Liver (tissue), 9 donors: ENCODE data around the gene UGT1A10. TPM values are rescaled to one million over a fixed set of nuclear protein-coding genes. Genes with fewer than 3 reads are reported as not detected.

Experiments used
- DNase-seq: peaks from one replicate; pipeline ENCODE4 v3.0.0-alpha.2; 2017; ENCODE audit warnings: low spot score
- H3K27ac ChIP-seq, 2 donors: one replicate each; pipeline ENCODE4 v1.7.0; 2013; ENCODE audit warnings: inconsistent platforms in 2 of 2, low read length in 2 of 2, control low read depth in 1 of 2, low read depth in 1 of 2, mild to moderate bottlenecking in 1 of 2
- H3K27me3 ChIP-seq, 4 donors: one replicate each; pipeline versions ENCODE4 v1.6.1 to v1.7.0; 2013; ENCODE audit warnings: low read length in 3 of 4, inconsistent platforms in 1 of 4, mild to moderate bottlenecking in 1 of 4, moderate library complexity in 1 of 4; ENCODE audit not compliant: control insufficient read depth in 4 of 4, insufficient read depth in 4 of 4
- H3K36me3 ChIP-seq, 4 donors: one replicate each; pipeline versions ENCODE4 v1.6.1 to v1.7.0; 2013; ENCODE audit warnings: low read length in 3 of 4, mild to moderate bottlenecking in 3 of 4, low read depth in 1 of 4, moderate library complexity in 1 of 4; ENCODE audit not compliant: control insufficient read depth in 4 of 4, insufficient read depth in 3 of 4
- H3K4me1 ChIP-seq, 4 donors: one replicate each; pipeline versions ENCODE4 v1.6.1 to v1.7.0; 2013; ENCODE audit warnings: low read length in 3 of 4, mild to moderate bottlenecking in 3 of 4, moderate library complexity in 1 of 4; ENCODE audit not compliant: control insufficient read depth in 4 of 4, insufficient read depth in 4 of 4
- H3K4me3 ChIP-seq, 3 donors: one replicate each; pipeline versions ENCODE4 v1.6.1 to v1.7.0; 2013; ENCODE audit warnings: low read length in 3 of 3, control low read depth in 1 of 3, low read depth in 1 of 3, mild to moderate bottlenecking in 1 of 3
- H3K9ac ChIP-seq, 2 donors: one replicate each; pipeline ENCODE4 v1.7.0; 2013; ENCODE audit warnings: low read length in 2 of 2, mild to moderate bottlenecking in 2 of 2, moderate library complexity in 2 of 2, control low read depth in 1 of 2, low read depth in 1 of 2
- H3K9me3 ChIP-seq, 4 donors: one replicate each; pipeline versions ENCODE4 v1.6.1 to v1.7.0; 2013; ENCODE audit warnings: low read length in 3 of 4; ENCODE audit not compliant: control insufficient read depth in 4 of 4
- EGR1 ChIP-seq, 2 donors: IDR thresholded peaks; 2 replicates each; pipeline ENCODE4 v1.6.1; 2016 to 2018; ENCODE audit warnings: antibody characterized with exemption in 2 of 2, low read depth in 2 of 2
- FOXA1 ChIP-seq: IDR thresholded peaks from 2 replicates; pipeline ENCODE4 v1.6.1; 2016; ENCODE audit warnings: antibody characterized with exemption
- FOXA2 ChIP-seq: IDR thresholded peaks from 2 replicates; pipeline ENCODE4 v1.6.1; 2016; ENCODE audit warnings: antibody characterized with exemption
- GABPA ChIP-seq, 2 donors: IDR thresholded peaks in 1 of 2; conservative IDR thresholded peaks in 1 of 2; 2 replicates each; pipeline ENCODE4 v1.6.1; 2016; ENCODE audit warnings: antibody characterized with exemption in 2 of 2, mild to moderate bottlenecking in 1 of 2, moderate library complexity in 1 of 2
- HNF4A ChIP-seq, 2 donors: conservative IDR thresholded peaks; 2 replicates each; pipeline ENCODE4 v1.6.1; 2016; ENCODE audit warnings: antibody characterized with exemption in 2 of 2, mild to moderate bottlenecking in 2 of 2
- HNF4G ChIP-seq: IDR thresholded peaks from 2 replicates; pipeline ENCODE4 v1.6.1; 2016; ENCODE audit warnings: antibody characterized with exemption
- JUND ChIP-seq, 2 donors: IDR thresholded peaks; 2 replicates each; pipeline ENCODE4 v1.6.1; 2016; ENCODE audit warnings: antibody characterized with exemption in 2 of 2
- NR2F2 ChIP-seq: IDR thresholded peaks from 2 replicates; pipeline ENCODE4 v1.6.1; 2016; ENCODE audit warnings: antibody characterized with exemption
- RAD21 ChIP-seq, 2 donors: IDR thresholded peaks; 2 replicates each; pipeline ENCODE4 v1.6.1; 2016; ENCODE audit warnings: antibody characterized with exemption in 2 of 2, mild to moderate bottlenecking in 2 of 2
- RXRA ChIP-seq, 2 donors: IDR thresholded peaks; 2 replicates each; pipeline ENCODE4 v1.6.1; 2017 to 2018; ENCODE audit warnings: antibody characterized with exemption in 2 of 2, mild to moderate bottlenecking in 1 of 2
- SP1 ChIP-seq: IDR thresholded peaks from 2 replicates; pipeline ENCODE4 v1.6.1; 2018; ENCODE audit warnings: antibody characterized with exemption, mild to moderate bottlenecking
- TAF1 ChIP-seq: conservative IDR thresholded peaks from 2 replicates; pipeline ENCODE4 v1.6.1; 2016; ENCODE audit warnings: antibody characterized with exemption, mild to moderate bottlenecking
- YY1 ChIP-seq: IDR thresholded peaks from 2 replicates; pipeline ENCODE4 v1.6.1; 2016; ENCODE audit warnings: antibody characterized with exemption, mild to moderate bottlenecking
- WGBS: extraction: QIAGEN DNeasy Blood & Tissue Kit; methylation state at CpG from one replicate; pipeline ENCODE4 v1.1.7; 2013; 5-methylcytosine and 5-hydroxymethylcytosine counted together
- polyA plus RNA-seq, 2 donors: library from polyadenylated mRNA; stranded (reverse) in 1 of 2; unstranded in 1 of 2; fragments of 200-250 nt in 1 of 2; fragments of >200 nt in 1 of 2; fragmentation: Nextera tagmentation in 1 of 2; extraction: Ambion mirVana in 1 of 2; gene quantifications; one replicate each; pipeline versions ENCODE4 v1.2.1 to v1.2.3, GENCODE V29; 2013 to 2015
- total RNA-seq, 2 donors: library from RNA; depleted of rRNA; stranded (reverse); fragments of >200 nt; gene quantifications; one replicate each; pipeline ENCODE4 v1.2.3, GENCODE V29; 2014
- TF ChIP-seq, protein P1 (sequence below): IDR thresholded peaks from 2 replicates; pipeline ENCODE4 v1.6.1; 2016; ENCODE audit warnings: antibody characterized with exemption
- TF ChIP-seq, protein P2 (sequence below): IDR thresholded peaks from 2 replicates; pipeline ENCODE4 v1.6.1; 2016; ENCODE audit warnings: antibody characterized with exemption
- TF ChIP-seq, protein P3 (sequence below): IDR thresholded peaks from 2 replicates; pipeline ENCODE4 v1.6.1; 2016; ENCODE audit warnings: antibody characterized with exemption
- TF ChIP-seq, protein P4 (sequence below): IDR thresholded peaks from 2 replicates; pipeline ENCODE4 v1.6.1; 2016; ENCODE audit warnings: antibody characterized with exemption, mild to moderate bottlenecking
- TF ChIP-seq, protein P5 (sequence below): fragments of 150-350 bp; IDR thresholded peaks from 2 replicates; pipeline ENCODE4 v1.5.1; 2017; ENCODE audit warnings: improper control_type of control experiment, low read depth, low read length; ENCODE audit not compliant: missing input control
- donor health status: healthy.
- donor health status: healthy.
- donor health status: healthy.
- donor health status: healthy.
- donor health status: healthy.

The UGT1A10 gene
- total and polyA plus RNA-seq, 4 donors = 0.08 TPM; not detected in 2

DNA sequence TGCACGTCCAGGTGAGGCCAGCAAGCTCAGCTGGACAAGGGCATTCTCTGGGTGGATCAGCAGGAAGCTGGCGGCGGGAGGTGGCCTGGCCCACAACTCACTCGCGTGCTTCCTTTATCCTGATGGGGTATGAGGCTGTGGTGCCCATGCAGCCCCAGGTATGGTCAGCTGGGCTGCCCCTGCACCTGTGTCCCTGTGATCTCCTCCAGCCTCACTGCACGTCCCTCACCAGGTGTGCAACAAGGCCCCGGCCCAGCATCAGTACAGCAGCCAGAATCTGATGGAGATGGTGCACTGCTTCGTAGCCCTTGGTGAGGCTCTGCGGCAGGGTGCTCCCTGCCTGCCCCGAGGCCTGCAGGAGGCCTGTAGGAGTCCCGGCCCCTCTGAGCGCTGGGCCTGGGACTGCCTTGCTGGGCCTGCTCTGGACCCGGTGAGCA is 159.5 kb downstream of the UGT1A10 start:
- WGBS = 95% methylated on average over 13 of the region's 13 CpGs
- H3K4me3 ChIP-seq = no peak overlapping the region
- DNase-seq = no peak
- TF ChIP-seq, protein P1, sequence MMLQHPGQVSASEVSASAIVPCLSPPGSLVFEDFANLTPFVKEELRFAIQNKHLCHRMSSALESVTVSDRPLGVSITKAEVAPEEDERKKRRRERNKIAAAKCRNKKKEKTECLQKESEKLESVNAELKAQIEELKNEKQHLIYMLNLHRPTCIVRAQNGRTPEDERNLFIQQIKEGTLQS = no peak
- TF ChIP-seq, protein P2, sequence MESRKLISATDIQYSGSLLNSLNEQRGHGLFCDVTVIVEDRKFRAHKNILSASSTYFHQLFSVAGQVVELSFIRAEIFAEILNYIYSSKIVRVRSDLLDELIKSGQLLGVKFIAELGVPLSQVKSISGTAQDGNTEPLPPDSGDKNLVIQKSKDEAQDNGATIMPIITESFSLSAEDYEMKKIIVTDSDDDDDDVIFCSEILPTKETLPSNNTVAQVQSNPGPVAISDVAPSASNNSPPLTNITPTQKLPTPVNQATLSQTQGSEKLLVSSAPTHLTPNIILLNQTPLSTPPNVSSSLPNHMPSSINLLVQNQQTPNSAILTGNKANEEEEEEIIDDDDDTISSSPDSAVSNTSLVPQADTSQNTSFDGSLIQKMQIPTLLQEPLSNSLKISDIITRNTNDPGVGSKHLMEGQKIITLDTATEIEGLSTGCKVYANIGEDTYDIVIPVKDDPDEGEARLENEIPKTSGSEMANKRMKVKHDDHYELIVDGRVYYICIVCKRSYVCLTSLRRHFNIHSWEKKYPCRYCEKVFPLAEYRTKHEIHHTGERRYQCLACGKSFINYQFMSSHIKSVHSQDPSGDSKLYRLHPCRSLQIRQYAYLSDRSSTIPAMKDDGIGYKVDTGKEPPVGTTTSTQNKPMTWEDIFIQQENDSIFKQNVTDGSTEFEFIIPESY = no peak
- TF ChIP-seq RAD21 (IDR thresholded peaks at IDR 0.05) (no peak), GABPA (IDR thresholded peaks at IDR 0.05 in 1 of 2, conservative IDR thresholded peaks at IDR 0.05 in 1 of 2) (no peak), HNF4A (conservative IDR thresholded peaks at IDR 0.05) (no peak), NR2F2 (no peak), YY1 (no peak), RXRA (IDR thresholded peaks at IDR 0.05) (no peak), JUND (IDR thresholded peaks at IDR 0.05) (no peak), SP1 (no peak)
- TF ChIP-seq, protein P3, sequence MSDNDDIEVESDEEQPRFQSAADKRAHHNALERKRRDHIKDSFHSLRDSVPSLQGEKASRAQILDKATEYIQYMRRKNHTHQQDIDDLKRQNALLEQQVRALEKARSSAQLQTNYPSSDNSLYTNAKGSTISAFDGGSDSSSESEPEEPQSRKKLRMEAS = no peak
- no peaks in the 10 kb centered on the region for H3K4me1 ChIP-seq
- no peaks in the 10 kb centered on the region for H3K9me3 ChIP-seq
- no peaks in the 10 kb centered on the region for H3K27me3 ChIP-seq
- no peaks in the 10 kb centered on the region for H3K36me3 ChIP-seq
- no peak overlapping the region for H3K27ac ChIP-seq
- no peak overlapping the region for H3K9ac ChIP-seq

DNA sequence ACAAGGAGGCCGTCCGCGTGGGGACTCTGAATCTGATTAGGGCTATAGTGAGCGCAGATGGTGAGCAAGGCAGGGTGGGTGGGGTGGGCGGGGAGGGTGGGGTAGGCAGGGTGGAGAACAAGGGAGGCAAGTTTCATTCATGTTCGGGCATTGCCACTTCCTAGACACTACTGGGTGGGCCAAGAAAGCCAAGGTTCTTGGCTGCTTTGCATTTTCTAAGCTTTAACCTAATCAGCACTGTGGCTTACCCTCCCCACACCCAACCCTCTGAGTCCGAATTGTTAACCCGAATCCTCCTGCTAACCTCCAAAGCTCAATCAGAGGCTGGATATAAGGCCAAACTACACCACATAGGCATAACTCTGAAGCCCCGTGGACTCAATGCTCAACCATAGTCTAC is 160.0 kb downstream of the UGT1A10 start:
- TF ChIP-seq, protein P2 = no peak
- TF ChIP-seq HNF4A (conservative IDR thresholded peaks at IDR 0.05) = no peak
- TF ChIP-seq, protein P1 = no peak
- no peak for TF ChIP-seq FOXA2
- TF ChIP-seq RXRA (IDR thresholded peaks at IDR 0.05) = no peak
- TF ChIP-seq, protein P4, sequence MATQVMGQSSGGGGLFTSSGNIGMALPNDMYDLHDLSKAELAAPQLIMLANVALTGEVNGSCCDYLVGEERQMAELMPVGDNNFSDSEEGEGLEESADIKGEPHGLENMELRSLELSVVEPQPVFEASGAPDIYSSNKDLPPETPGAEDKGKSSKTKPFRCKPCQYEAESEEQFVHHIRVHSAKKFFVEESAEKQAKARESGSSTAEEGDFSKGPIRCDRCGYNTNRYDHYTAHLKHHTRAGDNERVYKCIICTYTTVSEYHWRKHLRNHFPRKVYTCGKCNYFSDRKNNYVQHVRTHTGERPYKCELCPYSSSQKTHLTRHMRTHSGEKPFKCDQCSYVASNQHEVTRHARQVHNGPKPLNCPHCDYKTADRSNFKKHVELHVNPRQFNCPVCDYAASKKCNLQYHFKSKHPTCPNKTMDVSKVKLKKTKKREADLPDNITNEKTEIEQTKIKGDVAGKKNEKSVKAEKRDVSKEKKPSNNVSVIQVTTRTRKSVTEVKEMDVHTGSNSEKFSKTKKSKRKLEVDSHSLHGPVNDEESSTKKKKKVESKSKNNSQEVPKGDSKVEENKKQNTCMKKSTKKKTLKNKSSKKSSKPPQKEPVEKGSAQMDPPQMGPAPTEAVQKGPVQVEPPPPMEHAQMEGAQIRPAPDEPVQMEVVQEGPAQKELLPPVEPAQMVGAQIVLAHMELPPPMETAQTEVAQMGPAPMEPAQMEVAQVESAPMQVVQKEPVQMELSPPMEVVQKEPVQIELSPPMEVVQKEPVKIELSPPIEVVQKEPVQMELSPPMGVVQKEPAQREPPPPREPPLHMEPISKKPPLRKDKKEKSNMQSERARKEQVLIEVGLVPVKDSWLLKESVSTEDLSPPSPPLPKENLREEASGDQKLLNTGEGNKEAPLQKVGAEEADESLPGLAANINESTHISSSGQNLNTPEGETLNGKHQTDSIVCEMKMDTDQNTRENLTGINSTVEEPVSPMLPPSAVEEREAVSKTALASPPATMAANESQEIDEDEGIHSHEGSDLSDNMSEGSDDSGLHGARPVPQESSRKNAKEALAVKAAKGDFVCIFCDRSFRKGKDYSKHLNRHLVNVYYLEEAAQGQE = no peak
- TF ChIP-seq GABPA (IDR thresholded peaks at IDR 0.05 in 1 of 2, conservative IDR thresholded peaks at IDR 0.05 in 1 of 2) = no peak
- TF ChIP-seq, protein P3 = no peak
- no peak for TF ChIP-seq TAF1
- TF ChIP-seq JUND (IDR thresholded peaks at IDR 0.05) = no peak
- TF ChIP-seq YY1 = no peak
- no peak for TF ChIP-seq FOXA1
- TF ChIP-seq NR2F2 = no peak
- TF ChIP-seq HNF4G = no peak
- TF ChIP-seq, protein P5, sequence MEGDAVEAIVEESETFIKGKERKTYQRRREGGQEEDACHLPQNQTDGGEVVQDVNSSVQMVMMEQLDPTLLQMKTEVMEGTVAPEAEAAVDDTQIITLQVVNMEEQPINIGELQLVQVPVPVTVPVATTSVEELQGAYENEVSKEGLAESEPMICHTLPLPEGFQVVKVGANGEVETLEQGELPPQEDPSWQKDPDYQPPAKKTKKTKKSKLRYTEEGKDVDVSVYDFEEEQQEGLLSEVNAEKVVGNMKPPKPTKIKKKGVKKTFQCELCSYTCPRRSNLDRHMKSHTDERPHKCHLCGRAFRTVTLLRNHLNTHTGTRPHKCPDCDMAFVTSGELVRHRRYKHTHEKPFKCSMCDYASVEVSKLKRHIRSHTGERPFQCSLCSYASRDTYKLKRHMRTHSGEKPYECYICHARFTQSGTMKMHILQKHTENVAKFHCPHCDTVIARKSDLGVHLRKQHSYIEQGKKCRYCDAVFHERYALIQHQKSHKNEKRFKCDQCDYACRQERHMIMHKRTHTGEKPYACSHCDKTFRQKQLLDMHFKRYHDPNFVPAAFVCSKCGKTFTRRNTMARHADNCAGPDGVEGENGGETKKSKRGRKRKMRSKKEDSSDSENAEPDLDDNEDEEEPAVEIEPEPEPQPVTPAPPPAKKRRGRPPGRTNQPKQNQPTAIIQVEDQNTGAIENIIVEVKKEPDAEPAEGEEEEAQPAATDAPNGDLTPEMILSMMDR = no peak
- no peak for TF ChIP-seq RAD21 (IDR thresholded peaks at IDR 0.05)
- no peak for TF ChIP-seq SP1
- TF ChIP-seq EGR1 (IDR thresholded peaks at IDR 0.05; ENCODE audit: low read depth in 2 of 2) = no peak
- no peaks in the 10 kb centered on the region for H3K36me3 ChIP-seq
- no peak for DNase-seq
- H3K4me3 ChIP-seq = no peak overlapping the region
- no peaks in the 10 kb centered on the region for H3K9me3 ChIP-seq
- no peaks in the 10 kb centered on the region for H3K27me3 ChIP-seq
- no peak overlapping the region for H3K9ac ChIP-seq
- H3K4me1 ChIP-seq = no peaks in the 10 kb centered on the region
- H3K27ac ChIP-seq = no peak overlapping the region
- 93% methylated on average over 9 of the region's 9 CpGs for WGBS
